Measurements from ENCODE around the gene POU6F1. TPM values are rescaled to one million over a fixed set of nuclear protein-coding genes. Genes with fewer than 3 reads are reported as not detected.
"Not testable (repeated sequence)": the region's sequence is repeated elsewhere in the genome, so short reads cannot be mapped to it uniquely, and the experiment has no call there.

POU6F1 gene
- total and polyA plus RNA-seq, 9 of the 15 experiments (the other 6 are each of a cell fraction or from before 2014, with no cell fraction given) = 0.14 to 3.3 (median 1.1) TPM

- Histone ChIP-seq H2AFZ (ENCODE audit: low read depth, low read length) (no peak overlapping the region), H3K9ac (ENCODE audit: insufficient read depth in 1 of 2, low read depth in 2 of 2, low read length in 2 of 2) (no peak overlapping the region), H4K20me1 (replicated peaks; ENCODE audit: control insufficient read depth, insufficient read depth, low read length) (no peaks in the 10 kb centered on the region), H3K4me1 (replicated peaks in 1 of 2; ENCODE audit: control insufficient read depth in 2 of 2, insufficient read depth in 2 of 2, low read length in 2 of 2) (no peaks in the 10 kb centered on the region; a peak in 1 of 5 replicates), H3K79me2 (ENCODE audit: control insufficient read depth, insufficient read depth, low read length) (no peaks in the 10 kb centered on the region), H3K27me3 (ENCODE audit: control insufficient read depth in 2 of 2, insufficient read depth in 2 of 2, low read length in 2 of 2) (no peaks in the 10 kb centered on the region), H3K9me3 (replicated peaks; ENCODE audit: control insufficient read depth, insufficient read depth, low read depth, low read length) (no peaks in the 10 kb centered on the region), H3K9me1 (ENCODE audit: control insufficient read depth, insufficient read depth, low read length) (no peaks in the 10 kb centered on the region), H3K36me3 (ENCODE audit: control insufficient read depth, insufficient read depth, low read length) (no peaks in the 10 kb centered on the region), H3K4me3 (no peak overlapping the region), H3K27ac (ENCODE audit: extremely low read depth, low read depth, low read length) (no peak overlapping the region), H3K4me2 (ENCODE audit: insufficient read depth, low read length) (no peak overlapping the region)
- in situ Hi-C loops (cut with MboI) = no loop called here
- WGBS (ENCODE audit: insufficient coverage, low coverage, missing lambda C conversion rate) = 50% methylated on average over 1 of the region's 1 CpG
- no TSS peak for BruUV-seq (replicated peaks)
- FAIRE-seq (no peak), DNase-seq (ENCODE audit: extremely low read depth in 1 of 4, low spot score in 3 of 4) (no peak), ATAC-seq (no peak)
- TF ChIP-seq MAFK (IDR thresholded peaks at IDR 0.05; ENCODE audit: low read length) (peak; percentile 52; the same call in 1 of the 2 replicates), MAFG (tag; conservative IDR thresholded peaks at IDR 0.05) (peak; percentile 61), MAFF (IDR thresholded peaks at IDR 0.05; ENCODE audit: low read length) (peak; percentile 71; the same call in 1 of the 2 replicates), MBD1 (CRISPR knock-in tag; IDR thresholded peaks at IDR 0.05) (no peak), ZNF316 (IDR thresholded peaks at IDR 0.05) (peak; percentile 87), C11orf30 (IDR thresholded peaks at IDR 0.05; ENCODE audit: low read depth) (peak; percentile 78)
- ChIA-PET POLR2A (interaction anchor here (1.0 to 1.6 kb wide), 4 partner anchors 9 to 17 kb away, joined by 3 to 7 read pairs (median 4); partner anchors contain the start of gene DAZAP2), CTCF (ENCODE audit: low intra/inter-chr PET ratio) (no interaction called here)
- intact Hi-C loops (cut with micrococcal nuclease) = no loop called here
These were observed 10.1 kb upstream of the POU6F1 start for GRCh38 chr12:51227962-51228361.

GRCh38 chr12:51227112-51227511 lies 9.2 kb upstream of the POU6F1 start:
- H3K79me2 ChIP-seq (ENCODE audit: control insufficient read depth, insufficient read depth, low read length); H3K27ac ChIP-seq (ENCODE audit: extremely low read depth, low read depth, low read length); in situ Hi-C loops (cut with MboI); H2AFZ ChIP-seq (ENCODE audit: low read depth, low read length); H3K4me3 ChIP-seq; BruUV-seq (replicated peaks); H3K9me1 ChIP-seq (ENCODE audit: control insufficient read depth, insufficient read depth, low read length); CTCF ChIA-PET (ENCODE audit: low intra/inter-chr PET ratio); H3K9me3 ChIP-seq (replicated peaks; ENCODE audit: control insufficient read depth, insufficient read depth, low read depth, low read length); H3K4me2 ChIP-seq (ENCODE audit: insufficient read depth, low read length); FAIRE-seq; H3K4me1 ChIP-seq (replicated peaks in 1 of 2; ENCODE audit: control insufficient read depth in 2 of 2, insufficient read depth in 2 of 2, low read length in 2 of 2); H3K9ac ChIP-seq (ENCODE audit: insufficient read depth in 1 of 2, low read depth in 2 of 2, low read length in 2 of 2); intact Hi-C loops (cut with micrococcal nuclease); ATAC-seq; H3K36me3 ChIP-seq (ENCODE audit: control insufficient read depth, insufficient read depth, low read length); DNase-seq (ENCODE audit: extremely low read depth in 1 of 4, low spot score in 3 of 4); H4K20me1 ChIP-seq (replicated peaks; ENCODE audit: control insufficient read depth, insufficient read depth, low read length); H3K27me3 ChIP-seq (ENCODE audit: control insufficient read depth in 2 of 2, insufficient read depth in 2 of 2, low read length in 2 of 2): not testable (repeated sequence)
- POLR2A ChIA-PET = interaction anchor here (0.8 to 1.6 kb wide), 5 partner anchors 8 to 19 kb away, joined by 3 to 4 read pairs (median 3); no protein-coding TSS in a partner anchor
- WGBS (ENCODE audit: insufficient coverage, low coverage, missing lambda C conversion rate) = 57% methylated on average over 4 of the region's 5 CpGs

Data from K562 (cell line).